ENCODE data around the gene TAF11L14.
"Not testable (repeated sequence)": the region's sequence is repeated elsewhere in the genome, so short reads cannot be mapped to it uniquely, and the experiment has no call there.

Gene TAF11L14

GRCh38 chr5:17655201-17655759, 21.0 kb downstream of the TAF11L14 start:
- not testable (repeated sequence) for H3K36me3 Mint-ChIP-seq (ENCODE audit: low read depth); H3K27me3 Mint-ChIP-seq; H3K27ac Mint-ChIP-seq; DNase-seq; H3K4me1 Mint-ChIP-seq; ATAC-seq; H3K4me3 Mint-ChIP-seq
- H3K9me3 Mint-ChIP-seq = peaks cover 13% of the 10 kb centered on the region

- Mint-ChIP-seq H3K4me1 (no peaks in the 10 kb centered on the region), H3K9me3 (peaks cover 13% of the 10 kb centered on the region), H3K4me3 (no peak overlapping the region), H3K27ac (no peak overlapping the region), H3K27me3 (no peaks in the 10 kb centered on the region), H3K36me3 (ENCODE audit: low read depth) (peaks cover 1% of the 10 kb centered on the region)
- no peak for ATAC-seq
- no peak for DNase-seq
Measured at GRCh38 chr5:17655921-17656320, 21.7 kb downstream of the TAF11L14 start.

- Mint-ChIP-seq H3K36me3 (ENCODE audit: low read depth) (peaks cover 1% of the 10 kb centered on the region), H3K4me3 (no peak overlapping the region), H3K27ac (no peak overlapping the region), H3K27me3 (no peaks in the 10 kb centered on the region), H3K9me3 (peaks cover 15% of the 10 kb centered on the region), H3K4me1 (no peaks in the 10 kb centered on the region)
- no peak for DNase-seq
- ATAC-seq = no peak
Measured at GRCh38 chr5:17663182-17663581, 28.9 kb downstream of the TAF11L14 start.

- H3K4me1 Mint-ChIP-seq = no peaks in the 10 kb centered on the region
- H3K27ac Mint-ChIP-seq = no peak overlapping the region
- no peak overlapping the region for H3K4me3 Mint-ChIP-seq
- DNase-seq = no peak
- H3K36me3 Mint-ChIP-seq (ENCODE audit: low read depth) = no peaks in the 10 kb centered on the region
- peaks cover 19% of the 10 kb centered on the region for H3K9me3 Mint-ChIP-seq
- H3K27me3 Mint-ChIP-seq = no peaks in the 10 kb centered on the region
- ATAC-seq = no peak
Measured at GRCh38 chr5:17665836-17666235, 31.6 kb downstream of the TAF11L14 start.

GRCh38 chr5:17666726-17667235, 32.5 kb downstream of the TAF11L14 start:
- H3K27ac Mint-ChIP-seq = no peak overlapping the region
- ATAC-seq (no peak), DNase-seq (no peak)
- H3K27me3 Mint-ChIP-seq = no peaks in the 10 kb centered on the region
- no peak overlapping the region for H3K4me3 Mint-ChIP-seq
- H3K36me3 Mint-ChIP-seq (ENCODE audit: low read depth) = peaks cover 2% of the 10 kb centered on the region
- H3K9me3 Mint-ChIP-seq = peaks cover 18% of the 10 kb centered on the region
- no peaks in the 10 kb centered on the region for H3K4me1 Mint-ChIP-seq

- no peaks in the 10 kb centered on the region for H3K27me3 Mint-ChIP-seq
- DNase-seq (no peak), ATAC-seq (no peak)
- peaks cover 29% of the 10 kb centered on the region for H3K9me3 Mint-ChIP-seq
- H3K27ac Mint-ChIP-seq = no peak overlapping the region
- H3K4me1 Mint-ChIP-seq = no peaks in the 10 kb centered on the region
- H3K4me3 Mint-ChIP-seq = no peak overlapping the region
- peaks cover 2% of the 10 kb centered on the region for H3K36me3 Mint-ChIP-seq (ENCODE audit: low read depth)
Measured at GRCh38 chr5:17670353-17670752, 36.1 kb downstream of the TAF11L14 start.

GRCh38 chr5:17678751-17679324, 44.6 kb downstream of the TAF11L14 start:
- Mint-ChIP-seq H3K27ac (no peak overlapping the region), H3K4me3 (no peak overlapping the region), H3K4me1 (no peaks in the 10 kb centered on the region), H3K27me3 (no peaks in the 10 kb centered on the region), H3K9me3 (peaks cover 4% of the 10 kb centered on the region), H3K36me3 (ENCODE audit: low read depth) (no peaks in the 10 kb centered on the region)
- no peak for ATAC-seq
- DNase-seq = no peak

- H3K27me3 Mint-ChIP-seq = no peaks in the 10 kb centered on the region
- H3K9me3 Mint-ChIP-seq = peaks cover 4% of the 10 kb centered on the region
- no peaks in the 10 kb centered on the region for H3K4me1 Mint-ChIP-seq
- no peak overlapping the region for H3K27ac Mint-ChIP-seq
- no peaks in the 10 kb centered on the region for H3K36me3 Mint-ChIP-seq (ENCODE audit: low read depth)
- no peak overlapping the region for H3K4me3 Mint-ChIP-seq
- DNase-seq = no peak
- no peak for ATAC-seq
Measured at GRCh38 chr5:17679597-17680203, 45.4 kb downstream of the TAF11L14 start.

- no peaks in the 10 kb centered on the region for H3K27me3 Mint-ChIP-seq
- DNase-seq (no peak), ATAC-seq (no peak)
- no peaks in the 10 kb centered on the region for H3K4me1 Mint-ChIP-seq
- no peak overlapping the region for H3K4me3 Mint-ChIP-seq
- H3K9me3 Mint-ChIP-seq = peaks cover under 1% of the 10 kb centered on the region
- H3K27ac Mint-ChIP-seq = no peak overlapping the region
- no peaks in the 10 kb centered on the region for H3K36me3 Mint-ChIP-seq (ENCODE audit: low read depth)
Measured at GRCh38 chr5:17680737-17681136, 46.5 kb downstream of the TAF11L14 start.
